SU-DHL-6 (cell line): Measurements from ENCODE around the gene CALML4.

Source experiments
- CTCF ChIP-seq: fragments of 200-600 bp; sonication (generic); IDR thresholded peaks from one replicate; pipeline ENCODE4 v1.5.1; 2017; ENCODE audit warnings: antibody characterized with exemption, mild to moderate bottlenecking, low read length, moderate library complexity; ENCODE audit not compliant: insufficient read depth, poor library complexity, severe bottlenecking
- EZH2phosphoT487 ChIP-seq: fragments of 200-600 bp; sonication (generic), shearing (Covaris generic); conservative IDR thresholded peaks from 2 replicates; pipeline ENCODE4 v1.6.1; 2018; ENCODE audit warnings: mild to moderate bottlenecking, antibody characterized with exemption, low read length, moderate library complexity, mixed read lengths

- TF ChIP-seq CTCF (no peak), EZH2phosphoT487 (no peak)
Measured at GRCh38 chr15:68204776-68205557, at the start of gene CALML4.
